Mesenchymal stem cell (in vitro differentiated cells and primary cell): ENCODE results near the gene RNF182.

Experiments
- DNase-seq: peaks from one replicate; pipeline ENCODE4 v3.0.0-alpha.2; 2013
- H2AFZ ChIP-seq: one replicate; pipeline ENCODE4 v1.6.1; 2013; ENCODE audit warnings: low read depth, mild to moderate bottlenecking, control low read depth, inconsistent platforms, low read length, moderate library complexity
- H2AK5ac ChIP-seq: 2 replicates; pipeline ENCODE4 v1.6.1; 2013; ENCODE audit warnings: low read length, moderate library complexity, mild to moderate bottlenecking, inconsistent platforms; ENCODE audit not compliant: severe bottlenecking
- H2BK120ac ChIP-seq: one replicate; pipeline ENCODE4 v1.6.1; 2013; ENCODE audit warnings: low read depth, mild to moderate bottlenecking, inconsistent platforms, low read length, moderate library complexity
- H2BK12ac ChIP-seq, 2 experiments: one replicate each; pipeline ENCODE4 v1.6.1; 2013; ENCODE audit warnings: inconsistent platforms in 2 of 2, low read length in 2 of 2, mild to moderate bottlenecking in 2 of 2, moderate library complexity in 2 of 2, control low read depth in 1 of 2
- H2BK15ac ChIP-seq: one replicate; pipeline ENCODE4 v1.6.1; 2013; ENCODE audit warnings: mild to moderate bottlenecking, low read depth, inconsistent platforms; ENCODE audit not compliant: poor library complexity, severe bottlenecking
- H2BK5ac ChIP-seq: 2 replicates; pipeline ENCODE4 v1.6.1; 2013; ENCODE audit warnings: low read depth, mild to moderate bottlenecking, low read length, control low read depth, inconsistent platforms; ENCODE audit not compliant: poor library complexity, severe bottlenecking
- H3K14ac ChIP-seq, 2 experiments: one replicate each; pipeline ENCODE4 v1.6.1; 2013; ENCODE audit warnings: inconsistent platforms in 2 of 2, low read length in 2 of 2, control low read depth in 1 of 2, mild to moderate bottlenecking in 1 of 2, moderate library complexity in 1 of 2
- H3K18ac ChIP-seq, 2 experiments: one replicate each; pipeline ENCODE4 v1.6.1; 2013; ENCODE audit warnings: inconsistent platforms in 2 of 2, low read length in 2 of 2, control low read depth in 1 of 2, low read depth in 1 of 2, mild to moderate bottlenecking in 1 of 2
- H3K23ac ChIP-seq, 2 experiments: one replicate each; pipeline ENCODE4 v1.6.1; 2013; ENCODE audit warnings: inconsistent platforms in 2 of 2, low read length in 2 of 2, mild to moderate bottlenecking in 2 of 2, moderate library complexity in 2 of 2, control low read depth in 1 of 2
- H3K27ac ChIP-seq: 2 replicates; pipeline ENCODE4 v1.5.1; 2013; ENCODE audit warnings: mild to moderate bottlenecking, moderate library complexity, low read length, control low read depth, inconsistent platforms; ENCODE audit not compliant: poor library complexity, severe bottlenecking
- H3K27me3 ChIP-seq, 2 experiments: 2 replicates each; pipeline versions ENCODE4 v1.6.1 to v1.7.0; 2013; ENCODE audit warnings: low read length in 2 of 2, mild to moderate bottlenecking in 2 of 2, moderate library complexity in 2 of 2, control low read depth in 1 of 2, inconsistent platforms in 1 of 2; ENCODE audit not compliant: control insufficient read depth in 1 of 2, insufficient read depth in 1 of 2
- H3K36me3 ChIP-seq, 2 experiments: 2 replicates each; pipeline versions ENCODE4 v1.6.1 to v1.7.0; 2013; ENCODE audit warnings: low read length in 2 of 2, control low read depth in 1 of 2, inconsistent platforms in 1 of 2, low read depth in 1 of 2, mild to moderate bottlenecking in 1 of 2; ENCODE audit not compliant: insufficient read depth in 2 of 2, control insufficient read depth in 1 of 2
- H3K4ac ChIP-seq, 2 experiments: one replicate each; pipeline ENCODE4 v1.6.1; 2013; ENCODE audit warnings: inconsistent platforms in 2 of 2, low read length in 2 of 2, mild to moderate bottlenecking in 2 of 2, moderate library complexity in 2 of 2, control low read depth in 1 of 2, low read depth in 1 of 2
- H3K4me1 ChIP-seq: 2 replicates; pipeline ENCODE4 v1.6.1; 2013; ENCODE audit warnings: low read depth, low read length, control low read depth; ENCODE audit not compliant: control insufficient read depth, insufficient read depth
- H3K4me2 ChIP-seq: 2 replicates; pipeline ENCODE4 v1.6.1; 2013; ENCODE audit warnings: low read length, mild to moderate bottlenecking, inconsistent platforms; ENCODE audit not compliant: poor library complexity, severe bottlenecking
- H3K4me3 ChIP-seq, 2 experiments: 2 replicates each; pipeline versions ENCODE4 v1.5.1 to v1.7.0; 2013; ENCODE audit warnings: low read length in 2 of 2, mild to moderate bottlenecking in 2 of 2, control low read depth in 1 of 2, low read depth in 1 of 2; ENCODE audit not compliant: insufficient read depth in 1 of 2
- H3K79me1 ChIP-seq: replicated peaks from 2 replicates; pipeline ENCODE4 v1.6.1; 2013; ENCODE audit warnings: mild to moderate bottlenecking, control low read depth, low read length, inconsistent platforms; ENCODE audit not compliant: poor library complexity, severe bottlenecking
- H3K9ac ChIP-seq: 2 replicates; pipeline ENCODE4 v1.7.0; 2013; ENCODE audit warnings: mild to moderate bottlenecking, low read length, moderate library complexity
- H3K9me3 ChIP-seq: 2 replicates; pipeline ENCODE4 v1.7.0; 2013; ENCODE audit warnings: mild to moderate bottlenecking, low read length; ENCODE audit not compliant: control insufficient read depth
- H4K8ac ChIP-seq: one replicate; pipeline ENCODE4 v1.6.1; 2013; ENCODE audit warnings: inconsistent platforms, mild to moderate bottlenecking, low read length, moderate library complexity
- H4K91ac ChIP-seq: one replicate; pipeline ENCODE4 v1.6.1; 2013; ENCODE audit warnings: mild to moderate bottlenecking, low read length, inconsistent platforms
- WGBS: methylation state at CpG from one replicate; pipeline ENCODE4 v1.1.7; 2013; ENCODE audit warnings: mixed read lengths; 5-methylcytosine and 5-hydroxymethylcytosine counted together

Gene RNF182

DNA sequence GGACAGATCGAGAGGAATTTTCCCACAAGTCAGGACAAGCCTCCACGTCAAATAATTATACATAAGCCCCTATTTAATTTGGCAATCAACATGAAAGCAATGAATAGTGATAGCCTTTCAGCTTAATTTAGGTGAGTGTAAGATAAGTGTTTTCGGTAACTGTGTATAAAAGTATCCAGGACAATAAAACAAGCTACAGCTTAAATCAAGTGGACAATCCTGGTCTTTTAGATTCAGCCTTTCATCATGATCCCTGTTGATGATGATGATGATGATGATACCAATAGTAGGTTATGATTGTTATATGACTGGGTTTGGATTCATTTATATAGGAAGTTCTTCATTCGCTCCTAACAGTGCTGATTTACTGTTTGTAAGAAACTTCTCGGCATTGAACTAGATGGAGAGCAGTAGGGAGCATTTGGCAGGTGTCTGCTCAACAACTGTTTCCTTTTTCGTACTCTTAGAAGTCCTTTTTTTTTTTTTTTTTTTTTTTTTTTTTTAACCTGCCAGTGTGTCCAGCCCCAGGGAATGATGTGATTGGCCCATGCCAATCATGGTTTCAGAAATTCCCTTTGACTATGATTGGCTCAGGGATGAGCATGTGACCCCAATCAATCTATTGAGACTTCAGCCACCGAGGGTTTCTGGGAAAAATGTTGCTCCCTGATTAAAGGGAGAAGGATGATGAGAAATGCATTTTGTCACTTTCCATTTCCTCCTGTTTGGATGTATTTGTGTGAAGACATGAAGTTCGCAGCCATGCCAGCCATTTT lies 11.3 kb upstream of the RNF182 start:
- no peak overlapping the region for H2BK120ac ChIP-seq
- H2BK12ac ChIP-seq, result no peak overlapping the region
- no peak overlapping the region for H3K9ac ChIP-seq
- no peak for DNase-seq
- no peak overlapping the region for H2AFZ ChIP-seq
- H3K4ac ChIP-seq, result no peak overlapping the region
- no peaks in the 10 kb centered on the region for H3K36me3 ChIP-seq
- H2AK5ac ChIP-seq, result no peak overlapping the region
- no peak overlapping the region for H2BK15ac ChIP-seq
- H2BK5ac ChIP-seq, result no peak overlapping the region
- H4K91ac ChIP-seq, result no peak overlapping the region
- no peaks in the 10 kb centered on the region for H3K79me1 ChIP-seq
- no peaks in the 10 kb centered on the region for H3K27me3 ChIP-seq
- 87% methylated on average over 6 of the region's 8 CpGs for WGBS
- no peak overlapping the region for H3K14ac ChIP-seq
- H3K27ac ChIP-seq, result no peak overlapping the region
- H3K4me3 ChIP-seq, result no peak overlapping the region
- no peaks in the 10 kb centered on the region for H3K9me3 ChIP-seq
- no peak overlapping the region for H3K18ac ChIP-seq
- H3K4me1 ChIP-seq, result no peaks in the 10 kb centered on the region
- H3K4me2 ChIP-seq, result no peak overlapping the region
- no peak overlapping the region for H4K8ac ChIP-seq
- H3K23ac ChIP-seq, result no peak overlapping the region

GRCh38 chr6:13914351-13914750 lies 10.4 kb upstream of the RNF182 start:
- Histone ChIP-seq H2AFZ (no peak overlapping the region), H3K79me1 (no peaks in the 10 kb centered on the region), H3K9me3 (no peaks in the 10 kb centered on the region), H3K4me2 (no peak overlapping the region), H3K14ac (no peak overlapping the region), H4K8ac (no peak overlapping the region), H3K36me3 (no peaks in the 10 kb centered on the region), H2BK15ac (no peak overlapping the region), H2AK5ac (no peak overlapping the region), H4K91ac (no peak overlapping the region), H3K4me3 (no peak overlapping the region), H2BK120ac (no peak overlapping the region), H3K23ac (no peak overlapping the region), H2BK12ac (no peak overlapping the region), H3K27me3 (no peaks in the 10 kb centered on the region), H3K4me1 (no peaks in the 10 kb centered on the region), H3K4ac (no peak overlapping the region), H3K27ac (no peak overlapping the region), H2BK5ac (no peak overlapping the region), H3K9ac (no peak overlapping the region), H3K18ac (no peak overlapping the region)
- 63% methylated on average over 2 of the region's 2 CpGs for WGBS
- DNase-seq, result no peak

DNA sequence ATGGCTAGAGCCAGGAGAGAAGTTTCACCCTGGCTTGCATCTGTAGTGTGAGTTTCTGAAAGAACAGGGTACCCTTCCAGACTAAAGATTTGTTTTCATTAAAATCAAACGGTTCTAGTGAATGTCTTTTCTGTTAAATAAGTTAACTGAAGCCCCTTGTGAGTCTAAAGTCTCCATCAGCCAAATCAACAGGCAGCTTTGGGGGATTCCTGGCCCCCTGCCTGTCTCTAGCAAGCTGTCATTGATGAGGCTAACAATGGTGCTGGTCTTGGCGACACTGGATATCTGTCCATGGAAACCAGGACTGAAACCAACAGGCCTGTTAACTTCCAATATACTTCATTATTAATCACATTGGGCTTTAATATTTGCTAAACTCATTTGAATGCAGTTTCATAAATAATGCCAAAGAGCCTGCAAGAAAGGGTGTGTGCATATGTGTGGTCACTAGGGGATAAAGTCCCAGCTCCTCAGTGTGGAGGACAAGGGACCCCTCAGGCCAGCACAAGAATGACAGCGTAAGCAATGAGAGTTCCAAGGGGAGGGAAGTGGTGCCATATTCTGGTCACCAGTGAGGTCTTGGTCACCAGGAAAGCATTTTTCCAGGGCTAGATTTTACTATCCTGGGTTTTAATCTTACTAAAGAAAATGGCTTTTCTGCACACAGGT lies 9.1 kb upstream of the RNF182 start:
- H3K79me1 ChIP-seq, result no peaks in the 10 kb centered on the region

DNA sequence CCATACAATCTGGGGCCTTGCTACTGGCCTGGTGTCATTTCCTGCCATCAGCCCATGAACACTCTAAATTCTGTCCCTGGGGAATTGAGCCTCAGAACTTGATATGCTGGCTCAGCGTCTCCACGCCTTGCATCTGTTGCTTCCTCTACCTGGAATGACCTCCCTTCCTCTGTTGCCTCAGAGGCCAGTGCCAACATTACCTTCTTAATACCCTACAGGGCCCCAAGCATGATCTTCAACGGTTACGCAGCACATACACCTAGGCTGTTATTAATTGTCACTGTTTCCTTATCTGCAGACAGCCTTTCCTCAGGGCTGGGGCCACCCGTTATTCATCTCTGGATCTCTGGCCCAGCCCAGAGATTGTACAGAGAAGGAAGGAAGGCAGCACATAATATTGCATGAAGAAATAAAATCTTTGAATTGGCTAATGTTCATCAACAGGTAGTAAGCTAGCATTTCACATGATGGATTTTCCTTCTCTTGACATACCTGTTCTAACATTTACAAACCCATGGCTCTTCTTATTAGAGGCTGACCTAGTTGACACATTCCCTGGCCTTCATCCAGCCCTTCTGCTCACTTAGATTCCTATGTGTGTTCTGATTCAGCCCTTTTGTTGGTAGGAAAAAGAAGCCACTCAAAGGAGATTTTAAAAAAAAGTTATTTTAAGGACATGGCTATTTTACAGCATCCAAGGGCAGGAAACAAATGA lies 8.4 kb upstream of the RNF182 start:
- H3K4me3 ChIP-seq, result no peak overlapping the region
- no peak for DNase-seq
- H3K79me1 ChIP-seq, result no peaks in the 10 kb centered on the region
- H3K36me3 ChIP-seq, result no peaks in the 10 kb centered on the region
- peak overlapping the region; percentile 11 for H4K91ac ChIP-seq
- H2BK5ac ChIP-seq, result no peak overlapping the region
- no peak overlapping the region for H4K8ac ChIP-seq
- no peaks in the 10 kb centered on the region for H3K9me3 ChIP-seq
- H3K4me1 ChIP-seq, result no peaks in the 10 kb centered on the region
- 90% methylated on average over 4 of the region's 5 CpGs for WGBS
- no peak overlapping the region for H3K4me2 ChIP-seq
- H2AFZ ChIP-seq, result no peak overlapping the region
- H3K27ac ChIP-seq, result no peak overlapping the region
- no peaks in the 10 kb centered on the region for H3K27me3 ChIP-seq
- peak overlapping the region in 1 of 2 experiments; percentile 78 for H2BK12ac ChIP-seq
- H3K14ac ChIP-seq, result no peak overlapping the region
- H2BK120ac ChIP-seq, result no peak overlapping the region
- no peak overlapping the region for H3K9ac ChIP-seq
- H3K4ac ChIP-seq, result peak overlapping the region in 1 of 2 experiments; percentile 41
- H2BK15ac ChIP-seq, result no peak overlapping the region
- H2AK5ac ChIP-seq, result no peak overlapping the region
- no peak overlapping the region for H3K23ac ChIP-seq
- no peak overlapping the region for H3K18ac ChIP-seq

More for the DNA sequence above, 9.1 kb upstream of the RNF182 start:
- H3K4me1 ChIP-seq, result no peaks in the 10 kb centered on the region
- H3K36me3 ChIP-seq, result no peaks in the 10 kb centered on the region
- no peak overlapping the region for H3K4ac ChIP-seq
- H3K4me2 ChIP-seq, result no peak overlapping the region
- H3K14ac ChIP-seq, result no peak overlapping the region
- H4K8ac ChIP-seq, result no peak overlapping the region
- no peak overlapping the region for H2BK5ac ChIP-seq
- H3K27me3 ChIP-seq, result no peaks in the 10 kb centered on the region
- peak overlapping the region in 1 of 2 experiments; percentile 18 for H2BK12ac ChIP-seq
- no peak overlapping the region for H2AFZ ChIP-seq
- no peak overlapping the region for H2BK15ac ChIP-seq
- H3K27ac ChIP-seq, result no peak overlapping the region
- 100% methylated on average over 3 of the region's 3 CpGs for WGBS
- no peak overlapping the region for H3K9ac ChIP-seq
- no peak overlapping the region for H3K23ac ChIP-seq
- H3K18ac ChIP-seq, result no peak overlapping the region
- no peak overlapping the region for H2AK5ac ChIP-seq
- H3K9me3 ChIP-seq, result no peaks in the 10 kb centered on the region
- H4K91ac ChIP-seq, result no peak overlapping the region
- DNase-seq, result no peak
- H2BK120ac ChIP-seq, result no peak overlapping the region
- H3K4me3 ChIP-seq, result no peak overlapping the region
